NCI-H2081 treated with DMSO at 0.1 percent for 48 hours (cell line): ENCODE results near the gene CRABP1.
"Not testable (repeated sequence)": the region's sequence is repeated elsewhere in the genome, so short reads cannot be mapped to it uniquely, and the experiment has no call there.

Experiments used
- DNase-seq: peaks from one replicate; lab custom pipeline; 2025; lab: John Stamatoyannopoulos, UW

CRABP1 gene

GRCh38 chr15:78374436-78375393 is 34.6 kb downstream of the CRABP1 start:
- DNase-seq = no peak

DNA sequence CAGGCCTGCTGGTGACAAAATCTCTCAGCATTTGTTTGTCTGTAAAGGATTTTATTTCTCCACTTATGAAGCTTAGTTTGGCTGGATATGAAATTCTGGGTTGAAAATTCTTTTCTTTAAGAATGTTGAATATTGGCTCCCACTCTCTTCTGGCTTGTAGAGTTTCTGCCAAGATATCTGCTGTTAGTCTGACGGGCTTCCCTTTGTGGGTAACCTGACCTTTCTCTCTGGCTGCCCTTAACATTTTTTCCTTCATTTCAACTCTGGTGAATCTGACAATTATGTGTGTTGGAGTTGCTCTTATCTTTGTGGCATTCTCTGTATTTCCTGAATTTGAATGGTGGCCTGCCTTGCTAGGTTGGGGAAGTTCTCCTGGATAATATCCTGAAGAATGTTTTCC is 40.0 kb downstream of the CRABP1 start:
- DNase-seq = not testable (repeated sequence)

- no peak for DNase-seq
Observed at GRCh38 chr15:78382114-78382880, 42.1 kb downstream of the CRABP1 start.

- DNase-seq = no peak
Observed at GRCh38 chr15:78384651-78385050, 44.5 kb downstream of the CRABP1 start.

- DNase-seq = no peak
Observed at GRCh38 chr15:78387246-78388037, 47.3 kb downstream of the CRABP1 start.

DNA sequence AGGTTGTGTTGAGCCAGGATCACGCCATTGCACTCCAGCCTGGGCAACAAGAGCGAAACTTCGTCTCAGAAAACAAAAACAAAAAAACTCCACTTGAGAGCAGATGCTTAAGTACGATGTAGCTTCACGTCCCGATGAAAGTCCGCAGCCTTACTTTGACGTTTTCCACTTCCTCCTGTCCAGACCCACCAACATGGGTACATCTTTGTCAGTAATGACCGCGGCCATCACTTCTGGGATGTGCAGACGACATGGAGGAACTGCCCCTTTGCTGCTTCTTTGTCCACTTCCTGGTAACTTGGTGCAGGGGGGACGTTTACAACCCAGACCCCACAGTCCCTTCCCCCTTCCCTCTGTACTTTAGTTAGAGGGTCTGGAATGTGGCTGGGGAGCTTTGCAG is 48.7 kb downstream of the CRABP1 start:
- no peak for DNase-seq

- no peak for DNase-seq
Observed at GRCh38 chr15:78389322-78389721, 49.2 kb downstream of the CRABP1 start.

GRCh38 chr15:78389738-78390137 is 49.6 kb downstream of the CRABP1 start:
- DNase-seq = no peak

GRCh38 chr15:78390242-78390641 is 50.1 kb downstream of the CRABP1 start:
- no peak for DNase-seq

DNA sequence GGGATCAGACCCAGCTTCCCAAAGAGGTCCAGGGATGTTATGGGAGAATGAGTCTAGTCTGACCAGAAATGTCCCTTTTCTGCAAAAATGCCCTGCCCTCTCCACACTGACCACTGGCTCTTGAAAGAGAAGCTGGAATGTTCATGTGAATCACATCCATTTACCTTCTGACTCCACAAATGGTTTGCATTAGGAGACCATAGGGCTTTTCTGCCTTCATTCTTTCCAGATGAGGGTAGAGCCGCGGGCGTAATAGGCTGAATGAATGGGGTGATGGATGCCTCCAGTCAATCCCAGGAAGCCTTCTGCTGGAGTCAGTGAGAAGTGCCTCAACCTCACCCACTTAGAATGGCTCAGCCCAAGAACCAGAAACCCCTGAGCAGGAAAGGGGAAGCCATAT is 50.7 kb downstream of the CRABP1 start:
- DNase-seq = no peak

GRCh38 chr15:78391781-78392180 is 51.6 kb downstream of the CRABP1 start:
- no peak for DNase-seq

DNA sequence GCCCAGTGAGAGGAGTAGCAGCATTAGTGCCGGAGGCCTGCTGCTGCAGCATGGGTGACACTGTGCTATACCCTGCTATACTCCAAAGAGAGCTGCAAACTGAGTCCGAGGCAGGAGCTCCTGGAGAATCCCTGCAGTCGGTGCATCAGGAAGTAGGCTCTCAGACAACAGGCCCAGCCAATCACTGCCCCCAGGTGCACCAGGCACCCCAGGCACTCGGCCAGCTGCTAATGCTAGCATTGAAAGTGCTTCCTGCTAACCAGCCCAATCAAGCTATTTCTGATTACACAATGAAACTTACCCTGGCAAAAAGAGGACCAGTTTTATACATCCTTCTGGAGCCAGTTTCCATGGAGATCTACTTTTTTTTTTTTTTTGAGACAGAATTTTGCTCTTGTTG is 52.3 kb downstream of the CRABP1 start:
- peak; percentile 74 for DNase-seq

- no peak for DNase-seq
Observed at GRCh38 chr15:78393137-78393536, 53.0 kb downstream of the CRABP1 start.

GRCh38 chr15:78394026-78394425 is 53.9 kb downstream of the CRABP1 start:
- DNase-seq = no peak

- DNase-seq = no peak
Observed at GRCh38 chr15:78394981-78395616, 54.9 kb downstream of the CRABP1 start.

DNA sequence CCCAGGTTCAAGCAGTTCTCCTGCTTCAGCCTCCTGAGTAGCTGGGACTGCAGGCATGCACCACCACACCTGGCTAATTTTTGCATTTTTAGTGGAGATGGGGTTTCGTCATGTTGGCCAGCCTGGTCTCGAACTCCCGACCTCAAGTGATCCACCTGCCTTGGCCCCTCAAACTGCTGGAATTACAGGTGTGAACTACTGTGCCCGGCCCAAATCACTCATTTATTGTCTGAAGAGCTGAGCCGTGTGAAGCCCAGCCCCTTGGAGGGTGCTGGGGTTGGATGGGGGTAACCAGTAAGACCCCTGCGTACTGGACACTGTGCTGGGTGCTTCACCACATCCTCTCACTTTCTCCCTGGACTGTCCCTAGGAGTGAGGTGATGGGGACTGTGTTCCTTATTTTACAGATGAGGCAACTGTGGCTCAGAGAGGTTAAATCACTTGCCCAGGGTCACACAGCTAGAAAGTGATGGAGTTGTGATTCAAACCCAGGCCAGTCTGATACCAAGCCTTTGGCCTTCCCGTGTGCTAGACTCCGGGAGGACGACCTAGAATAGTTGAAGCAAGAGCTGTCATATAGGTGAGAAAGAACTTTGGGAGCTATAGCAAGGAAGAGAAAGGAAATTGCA is 56.1 kb downstream of the CRABP1 start:
- DNase-seq = no peak

DNA sequence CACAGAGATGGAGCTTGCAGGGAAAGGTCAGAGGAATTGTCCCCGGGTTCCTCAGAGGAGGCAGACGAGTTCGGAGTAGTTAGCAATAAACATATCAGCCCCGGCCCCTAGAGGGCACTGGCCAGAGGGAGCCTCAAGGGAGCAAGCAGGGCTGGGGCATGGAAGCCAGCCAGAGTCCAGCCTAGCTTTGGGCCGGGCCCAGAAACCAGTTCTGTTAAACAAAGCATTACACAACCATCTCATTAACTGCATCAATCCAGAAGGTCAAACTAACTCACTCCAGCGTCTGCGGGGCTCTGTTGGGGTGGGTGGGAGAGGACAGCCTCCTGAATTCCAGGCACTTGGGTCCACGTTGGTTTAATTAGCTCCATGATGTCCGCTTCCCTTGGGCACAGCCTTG is 56.8 kb downstream of the CRABP1 start:
- no peak for DNase-seq

DNA sequence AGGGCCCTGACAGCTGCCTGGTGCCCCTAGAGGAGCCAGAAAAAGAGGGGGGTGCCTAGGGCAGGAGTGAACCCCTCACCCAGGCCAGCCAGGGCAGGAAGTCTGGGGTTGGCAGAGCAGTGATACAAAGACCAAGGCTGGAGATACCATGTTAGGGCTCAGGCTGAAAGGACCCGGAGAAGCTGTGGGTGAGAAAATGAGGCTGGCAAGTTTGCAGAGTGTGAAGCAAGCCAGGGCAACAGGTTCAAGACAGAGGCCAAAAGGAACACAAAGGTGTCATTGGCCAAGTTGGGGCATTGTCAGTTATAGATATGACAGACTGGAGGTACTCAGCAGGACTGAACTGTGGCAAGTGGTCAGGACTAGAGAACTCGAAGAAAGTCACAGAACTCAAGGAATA is 57.2 kb downstream of the CRABP1 start:
- no peak for DNase-seq
